Putamen (tissue), 1 donor: Measurements from ENCODE around the gene GTF2B.
"Not testable (repeated sequence)": the region's sequence is repeated elsewhere in the genome, so short reads cannot be mapped to it uniquely, and the experiment has no call there.

Experiments
- DNase-seq: peaks from one replicate; pipeline ENCODE4 v3.0.0-alpha.2; 2016; ENCODE audit warnings: low spot score

The GTF2B gene

DNA sequence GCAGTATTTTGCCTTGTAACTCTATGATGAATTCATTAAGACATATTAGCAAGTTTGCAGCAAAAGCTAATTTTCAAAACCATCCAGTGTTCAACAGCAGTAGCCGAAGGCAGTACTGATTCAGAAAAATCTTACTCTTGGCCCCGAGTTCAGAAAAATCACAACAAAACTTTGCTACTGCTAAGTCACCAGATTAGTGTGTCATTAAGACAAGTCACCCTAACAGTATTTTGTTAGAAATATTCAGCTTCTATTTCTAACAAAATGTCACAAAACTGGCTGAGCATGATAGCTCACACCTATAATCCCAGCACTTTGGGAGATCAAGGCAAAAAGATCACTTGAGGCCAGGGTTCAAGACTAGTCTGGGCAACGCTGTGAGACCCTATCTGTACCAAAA lies 8.2 kb downstream of the GTF2B start:
- no peak for DNase-seq

DNA sequence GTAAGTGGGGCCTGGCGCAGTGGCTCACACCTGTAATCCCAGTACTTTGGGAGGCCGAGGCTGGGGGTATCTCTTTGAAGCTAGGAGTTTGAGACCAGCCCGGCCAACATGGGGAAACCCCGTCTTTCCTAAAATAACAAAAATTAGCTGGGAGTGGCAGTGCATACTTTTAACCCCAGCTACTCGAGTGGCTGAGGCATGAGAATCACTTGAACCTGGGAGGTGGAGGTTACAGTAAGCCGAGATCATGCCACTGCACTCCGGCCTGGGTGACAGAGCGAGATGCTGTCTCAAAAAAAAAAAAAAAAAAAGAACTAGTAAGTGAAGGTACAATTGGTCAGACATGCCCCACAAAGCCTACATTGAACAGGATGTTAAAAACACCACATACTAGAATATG lies 10.7 kb downstream of the GTF2B start:
- not testable (repeated sequence) for DNase-seq

DNA sequence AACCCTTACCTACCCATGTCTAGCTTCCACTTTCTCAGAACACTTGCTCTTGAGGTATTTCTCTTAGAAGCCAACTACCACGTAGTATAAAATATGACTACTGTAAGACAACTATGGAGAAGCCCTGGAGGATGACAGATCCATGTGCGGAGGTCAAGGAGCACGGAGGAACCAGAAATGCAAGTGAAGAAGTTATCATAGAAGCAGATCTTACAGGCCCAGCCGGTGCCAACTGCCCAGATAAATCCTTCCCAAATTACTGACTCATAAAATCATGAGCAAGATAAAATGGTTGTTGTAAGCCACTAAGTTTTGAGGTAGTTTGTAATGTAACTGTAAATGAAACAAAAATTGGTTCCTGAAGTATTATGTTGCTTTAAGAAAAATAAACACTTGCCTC lies 12.6 kb downstream of the GTF2B start:
- DNase-seq: no peak

DNA sequence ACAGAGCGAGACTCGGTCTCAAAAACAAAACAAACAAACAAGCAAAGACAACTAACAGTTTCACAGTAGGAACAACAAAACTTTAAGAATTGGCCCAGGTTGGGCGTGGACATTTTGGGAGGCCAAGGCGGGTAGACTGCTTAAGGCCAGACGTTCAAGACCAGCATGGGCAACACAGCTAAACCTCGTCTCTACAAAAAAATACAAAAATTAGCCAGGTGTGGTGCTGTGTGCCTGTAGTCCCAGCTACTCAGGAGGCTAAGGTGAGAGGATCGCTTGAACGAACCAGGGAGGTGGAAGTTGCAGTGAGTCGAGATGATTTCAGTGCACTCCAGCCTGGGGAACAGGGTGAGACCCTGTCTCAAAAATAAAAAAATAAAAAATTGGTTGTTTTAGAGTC lies 13.5 kb downstream of the GTF2B start:
- DNase-seq: no peak

DNA sequence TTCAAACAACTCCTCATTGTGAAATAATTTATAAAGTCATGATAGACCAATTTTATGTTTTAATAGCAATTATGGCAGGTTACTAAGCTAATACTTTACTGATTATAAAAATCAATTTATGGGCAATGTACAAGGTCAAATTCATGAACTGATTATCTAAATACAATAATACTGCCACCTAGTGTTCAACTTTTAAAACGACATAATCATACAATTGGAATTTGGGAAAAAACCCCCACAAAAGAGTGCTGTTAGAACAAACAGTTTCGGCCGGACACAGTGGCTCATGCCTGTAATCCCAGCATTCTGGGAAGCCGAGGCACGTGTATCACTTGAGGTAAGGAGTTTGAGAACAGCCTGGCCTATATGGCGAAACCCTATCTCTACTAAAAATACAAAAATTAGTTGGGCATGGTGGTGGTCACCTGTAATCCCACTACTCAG lies 14.0 kb downstream of the GTF2B start:
- DNase-seq: no peak

DNA sequence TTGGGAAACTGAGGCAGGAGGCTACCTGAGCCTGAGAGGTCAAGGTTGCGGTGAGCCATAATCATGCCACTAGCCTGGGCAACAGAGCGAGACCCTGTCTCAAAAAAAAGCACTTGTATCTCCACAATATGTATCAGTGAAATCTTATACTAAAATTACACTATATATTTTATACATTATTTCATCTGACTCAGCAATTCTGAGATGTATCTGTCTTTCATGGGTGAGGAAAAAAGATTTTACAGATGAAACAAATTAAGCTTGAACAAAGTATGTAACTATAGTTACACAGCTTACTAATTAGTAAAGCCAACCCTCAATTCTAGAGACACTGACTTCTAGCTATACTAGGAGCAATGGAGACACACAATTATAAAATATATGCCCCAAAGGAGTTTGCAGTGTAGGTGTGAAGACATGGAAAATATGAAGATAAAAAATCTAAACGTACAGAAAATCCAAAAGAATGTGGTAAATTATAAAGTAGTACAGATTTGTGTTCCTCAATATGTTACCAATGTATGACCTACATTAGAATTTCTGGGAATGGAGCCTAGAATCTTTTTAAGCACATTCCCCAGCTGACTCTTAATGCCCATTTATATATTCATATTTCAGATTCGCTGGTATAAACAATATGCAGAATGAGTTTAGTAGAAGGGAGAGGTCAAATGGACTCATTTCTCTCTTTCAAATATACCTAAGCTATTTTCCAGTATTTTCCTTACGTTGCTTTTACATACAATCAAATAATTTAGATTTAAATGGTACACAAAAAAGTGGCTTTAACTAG lies 14.6 kb downstream of the GTF2B start:
- DNase-seq: no peak

DNA sequence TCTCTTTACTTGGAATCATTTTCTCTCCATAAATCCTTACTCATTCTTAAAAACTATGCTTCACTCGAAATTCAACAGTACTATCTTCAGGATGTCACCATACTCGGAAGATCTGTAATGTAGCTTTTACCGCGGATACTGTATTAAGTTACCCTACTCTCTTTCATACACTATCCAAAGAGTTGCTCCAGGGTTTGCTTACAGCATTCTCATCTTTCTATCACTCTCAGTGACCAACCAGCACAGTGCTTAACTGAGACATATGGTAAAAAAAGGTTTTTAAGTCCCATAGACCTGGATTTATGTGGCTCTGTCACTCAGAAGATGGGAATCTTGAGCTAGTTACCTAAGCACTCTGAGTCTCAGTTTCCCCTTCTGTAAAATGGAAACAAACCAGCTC lies 15.8 kb downstream of the GTF2B start:
- DNase-seq: no peak

DNA sequence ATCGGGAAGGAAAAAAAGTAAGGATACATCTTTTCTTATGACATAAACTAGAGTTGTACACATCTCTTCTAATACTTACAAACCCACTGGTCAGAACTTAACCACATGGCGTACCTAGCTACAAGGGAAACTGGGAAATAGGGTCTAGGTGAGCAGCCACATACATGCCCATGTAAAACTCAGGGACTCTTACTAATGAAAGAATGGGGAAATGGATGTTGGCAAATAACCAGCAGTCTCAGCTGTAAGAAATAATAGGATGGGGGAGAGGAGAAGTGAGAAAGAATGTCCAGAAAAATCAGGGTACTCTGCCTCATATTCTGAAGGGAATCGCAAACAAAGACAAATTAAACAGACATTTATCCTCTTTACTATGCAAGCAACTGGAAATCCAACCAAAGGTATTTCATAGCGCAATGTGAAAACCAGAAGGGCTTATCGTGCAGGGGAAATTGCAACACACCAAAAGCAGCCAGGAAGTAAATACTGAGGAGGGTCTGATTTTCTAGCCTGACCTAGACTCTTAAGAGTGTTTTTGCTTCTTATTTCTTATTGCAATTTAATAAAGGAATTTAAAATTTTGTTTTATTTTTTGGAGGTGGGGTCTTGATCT lies 17.5 kb downstream of the GTF2B start:
- DNase-seq: no peak

DNA sequence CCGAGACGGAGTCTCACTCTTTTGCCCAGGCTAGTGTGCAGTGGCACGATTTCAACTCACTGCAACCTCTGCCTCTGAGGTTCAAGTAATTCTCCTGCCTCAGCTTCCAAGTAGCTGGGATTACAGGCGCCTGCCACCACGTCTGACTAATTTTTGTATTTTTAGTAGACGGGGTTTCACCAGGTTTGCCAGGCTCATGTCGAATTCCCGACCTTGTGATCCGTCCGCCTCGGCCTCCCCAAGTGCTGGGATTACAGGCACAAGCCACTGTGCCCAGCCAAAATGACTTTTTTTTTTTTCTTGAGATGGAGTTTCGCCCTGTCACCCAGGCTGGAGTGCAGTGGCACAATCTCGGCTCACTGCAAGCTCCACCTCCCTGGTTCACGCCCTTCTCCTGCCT lies 21.7 kb downstream of the GTF2B start:
- not testable (repeated sequence) for DNase-seq

DNA sequence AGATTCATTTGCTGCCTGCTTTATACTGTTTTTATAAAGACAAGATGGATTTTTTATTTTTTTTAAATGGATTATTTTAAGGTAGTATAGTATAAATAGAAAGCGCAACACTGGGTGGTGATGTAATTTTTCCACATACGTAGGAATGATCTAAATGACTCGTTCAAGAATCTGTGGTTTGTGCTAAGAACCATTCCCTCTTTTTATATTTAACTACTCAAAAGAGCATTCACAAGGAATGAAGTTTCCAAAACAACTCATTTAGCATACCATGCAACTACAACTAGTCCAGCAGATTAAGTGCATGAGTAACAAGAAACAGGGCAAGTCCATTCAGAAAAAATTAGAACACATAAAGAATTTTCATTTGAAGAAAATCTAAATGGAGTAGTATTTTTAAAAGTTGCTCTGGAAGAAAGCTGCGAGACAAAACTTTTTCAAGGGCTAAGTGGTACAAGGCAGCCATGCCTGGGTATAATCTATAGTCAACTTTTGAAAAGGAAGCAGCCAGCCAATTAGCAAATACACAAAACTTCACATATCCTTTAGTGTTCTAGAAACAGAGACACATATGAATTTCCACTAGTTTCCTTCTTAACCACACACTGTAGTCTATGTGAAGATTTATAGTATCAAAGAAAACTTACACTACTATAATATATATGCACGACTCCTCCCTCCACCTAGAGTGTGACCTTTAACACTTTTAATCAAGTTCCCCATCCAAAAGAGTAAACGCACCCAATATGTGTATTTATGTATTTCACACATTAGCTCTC lies 23.4 kb downstream of the GTF2B start:
- DNase-seq: no peak

DNA sequence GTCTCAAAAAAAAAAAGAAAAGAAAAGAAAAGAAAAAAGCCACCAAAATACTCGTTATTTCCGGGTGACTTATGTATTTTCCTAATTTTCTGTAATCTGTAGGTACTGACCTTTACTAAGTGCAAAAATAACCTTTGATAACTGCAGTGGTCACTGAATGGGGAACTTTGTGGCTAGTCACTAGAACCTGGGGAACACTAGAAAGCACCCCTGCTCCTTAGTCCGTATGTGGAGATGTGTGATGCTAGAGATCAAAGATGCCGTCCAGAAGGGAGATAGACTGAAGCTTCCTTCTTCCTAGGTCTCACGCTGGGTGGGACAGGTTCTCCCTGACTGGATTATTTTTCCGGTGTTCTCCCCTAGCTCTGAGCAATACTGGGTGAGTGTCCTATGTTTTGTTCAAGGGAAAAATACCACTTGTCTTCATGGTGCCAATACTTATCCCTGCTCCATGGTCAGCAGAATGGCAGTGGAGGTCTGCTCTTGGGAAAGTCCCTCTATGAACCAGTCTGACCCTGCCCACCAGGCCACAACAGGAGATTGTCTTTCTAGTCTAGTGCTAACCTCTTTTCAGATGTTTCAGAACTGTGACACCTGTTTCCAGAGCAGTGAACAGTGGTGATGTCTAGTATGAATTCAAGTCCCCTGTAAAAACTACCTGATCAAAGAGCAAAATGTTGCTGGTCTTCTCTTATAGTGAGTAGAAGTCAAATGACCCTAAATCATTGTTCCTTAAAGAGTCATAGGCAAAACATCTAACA lies 39.9 kb downstream of the GTF2B start:
- no peak for DNase-seq

DNA sequence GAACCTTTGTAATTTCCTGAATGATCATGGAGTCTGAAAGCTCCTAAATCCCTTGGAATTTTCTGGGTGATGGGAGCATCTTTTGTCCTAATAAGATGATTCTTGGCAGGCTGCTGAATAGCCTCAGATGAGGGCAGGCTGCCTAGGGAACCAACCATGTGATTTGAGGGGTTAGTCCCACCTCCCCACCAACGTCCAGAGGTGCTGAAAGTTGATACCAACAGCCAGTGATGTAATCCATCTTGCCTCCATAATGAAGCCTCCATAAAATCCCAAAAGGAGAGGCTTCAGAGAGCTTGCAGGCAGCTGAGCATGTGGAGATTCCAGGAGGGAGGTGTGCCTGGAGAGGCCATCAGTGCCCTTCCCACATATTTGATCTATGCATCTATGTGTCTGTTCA lies 43.7 kb downstream of the GTF2B start:
- no peak for DNase-seq

DNA sequence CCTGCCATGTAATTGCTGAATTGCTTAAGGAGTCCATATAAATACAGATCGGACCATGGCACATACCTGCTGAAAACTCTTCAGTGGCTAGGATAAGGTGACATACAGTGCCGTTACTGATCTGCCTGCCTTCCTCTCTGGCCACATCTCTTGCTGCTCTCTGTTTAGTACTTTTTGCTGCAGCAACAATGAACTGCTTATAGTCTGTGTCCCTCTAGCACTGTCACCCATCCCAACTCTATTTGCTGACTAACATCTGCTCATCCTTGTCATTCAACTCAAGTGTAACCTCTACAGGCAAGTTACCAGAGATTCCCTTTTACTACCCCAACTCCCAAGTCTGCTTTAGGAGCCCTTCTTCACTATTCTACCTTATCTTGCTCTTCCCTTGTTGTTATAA lies 65.6 kb downstream of the GTF2B start:
- peak; percentile 5 for DNase-seq

DNA sequence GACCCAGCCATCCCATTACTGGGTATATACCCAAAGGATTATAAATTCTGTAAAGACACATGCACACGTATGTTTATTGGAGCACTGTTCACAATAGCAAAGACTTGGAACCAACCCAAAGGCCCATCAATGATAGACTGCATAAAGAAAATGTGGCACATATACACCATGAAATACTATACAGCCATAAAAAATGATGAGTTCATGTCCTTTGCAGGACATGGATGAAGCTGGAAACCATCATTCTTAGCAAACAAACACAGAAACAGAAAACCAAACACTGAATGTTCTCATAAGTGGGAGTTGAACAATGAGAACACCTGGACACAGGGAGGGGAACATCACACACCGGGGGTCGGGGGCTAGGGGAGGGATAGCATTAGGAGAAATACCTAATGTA lies 71.7 kb downstream of the GTF2B start:
- not testable (repeated sequence) for DNase-seq

DNA sequence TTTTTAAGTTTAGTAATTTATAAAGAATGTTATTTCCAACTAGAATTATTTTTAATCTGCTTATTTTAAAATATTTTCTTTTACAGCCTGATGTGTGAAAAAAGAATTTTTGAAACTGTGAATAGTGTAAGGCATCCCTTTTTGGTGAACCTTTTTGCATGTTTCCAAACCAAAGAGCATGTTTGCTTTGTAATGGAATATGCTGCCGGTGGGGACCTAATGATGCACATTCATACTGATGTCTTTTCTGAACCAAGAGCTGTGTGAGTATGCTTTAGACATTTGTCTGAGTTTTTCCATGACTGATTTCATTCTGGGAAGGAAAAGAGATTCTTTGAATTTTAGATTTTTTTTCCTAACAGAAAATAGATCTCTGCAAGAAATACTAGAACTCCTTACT lies 77.9 kb downstream of the GTF2B start:
- no peak for DNase-seq

DNA sequence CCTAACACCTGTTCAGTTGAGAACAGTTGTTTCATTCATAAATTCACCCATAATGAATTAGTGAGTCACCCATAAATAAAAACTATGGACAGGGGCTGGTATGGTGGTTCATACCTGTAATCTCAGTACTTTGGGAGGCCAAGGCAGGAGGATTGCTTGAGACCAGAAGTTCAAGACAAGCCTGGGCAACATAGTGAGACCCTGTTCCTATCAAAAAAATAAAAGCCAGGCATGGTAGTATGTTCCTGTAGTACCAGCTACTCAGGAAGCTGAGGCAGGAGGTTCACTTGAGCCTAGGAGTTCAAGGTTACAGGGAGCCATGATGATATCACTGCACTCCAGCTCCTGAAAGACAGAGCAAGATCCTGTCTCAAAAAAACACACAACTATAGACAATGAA lies 79.0 kb downstream of the GTF2B start:
- DNase-seq: no peak

DNA sequence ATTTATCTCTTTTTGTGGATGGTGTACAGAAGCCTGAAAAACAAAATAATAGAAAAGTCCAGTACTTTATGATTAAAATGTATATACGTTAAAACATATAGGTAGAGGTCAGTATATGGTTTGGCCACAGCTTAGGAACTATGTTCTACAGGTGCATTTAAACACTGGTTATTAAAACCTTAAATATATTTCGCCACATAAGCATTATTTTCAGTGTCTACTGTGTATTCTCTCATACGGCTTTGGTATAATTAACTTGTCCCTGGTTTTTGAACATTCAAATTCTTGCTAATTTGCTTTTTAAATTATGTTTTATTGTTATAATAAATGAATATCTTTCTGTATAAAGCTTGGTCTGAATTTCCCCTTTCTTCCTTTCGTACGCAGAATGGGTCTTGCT lies 87.9 kb downstream of the GTF2B start:
- DNase-seq: no peak

DNA sequence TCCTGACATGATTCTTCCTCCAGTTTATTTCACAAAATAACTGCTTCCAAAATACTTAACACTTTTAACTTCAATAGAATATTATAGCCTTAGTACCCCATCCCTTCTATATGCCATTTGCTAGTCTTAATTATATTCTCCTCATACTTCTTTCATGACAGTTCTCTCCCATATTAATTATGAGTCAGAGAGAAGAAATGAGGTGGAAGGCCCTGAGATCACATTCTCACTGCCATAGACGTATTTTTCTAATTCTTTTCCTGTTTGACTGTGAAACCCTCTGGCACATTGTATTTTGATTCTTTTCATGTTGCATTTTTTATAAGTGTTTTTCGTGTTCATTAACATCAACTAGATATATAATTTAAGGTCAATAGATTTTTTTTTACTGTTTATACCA lies 88.4 kb downstream of the GTF2B start:
- DNase-seq: no peak
